Trophoblast cell (in vitro differentiated cells and primary cell): ENCODE data around the gene RAB2B.

Experiments
- DNase-seq, 2 donors: peaks; one replicate each; pipeline ENCODE4 v3.0.0-alpha.2; 2016
- H2AFZ ChIP-seq: 2 replicates; pipeline ENCODE4 v1.6.1; 2013; ENCODE audit warnings: low read length, moderate library complexity, mild to moderate bottlenecking; ENCODE audit not compliant: insufficient read depth, poor library complexity
- H2AK5ac ChIP-seq: 2 replicates; pipeline ENCODE4 v1.6.1; 2013; ENCODE audit warnings: mild to moderate bottlenecking, low read length
- H2BK120ac ChIP-seq: 2 replicates; pipeline ENCODE4 v1.6.1; 2013; ENCODE audit warnings: low read length, mild to moderate bottlenecking, moderate library complexity; ENCODE audit not compliant: insufficient read depth, poor library complexity
- H2BK12ac ChIP-seq: 2 replicates; pipeline ENCODE4 v1.6.1; 2013; ENCODE audit warnings: mild to moderate bottlenecking, low read length, moderate library complexity
- H2BK5ac ChIP-seq: 2 replicates; pipeline ENCODE4 v1.6.1; 2013; ENCODE audit warnings: low read length, low read depth, moderate library complexity, mild to moderate bottlenecking; ENCODE audit not compliant: poor library complexity
- H3K14ac ChIP-seq: 2 replicates; pipeline ENCODE4 v1.6.1; 2013; ENCODE audit warnings: mild to moderate bottlenecking, low read length
- H3K18ac ChIP-seq: 2 replicates; pipeline ENCODE4 v1.6.1; 2013; ENCODE audit warnings: mild to moderate bottlenecking, low read length
- H3K23ac ChIP-seq: 2 replicates; pipeline ENCODE4 v1.6.1; 2013; ENCODE audit warnings: low read length
- H3K27ac ChIP-seq: 2 replicates; pipeline ENCODE4 v1.5.1; 2013; ENCODE audit warnings: low read depth, mild to moderate bottlenecking, inconsistent platforms, low read length, moderate library complexity
- H3K27me3 ChIP-seq: 2 replicates; pipeline ENCODE4 v1.6.1; 2013; ENCODE audit warnings: inconsistent platforms, mild to moderate bottlenecking, low read length, moderate library complexity; ENCODE audit not compliant: insufficient read depth
- H3K36me3 ChIP-seq, 2 experiments: 1 replicate in 1 of 2; 2 replicates in 1 of 2; pipeline ENCODE4 v1.6.1; 2013; ENCODE audit warnings: low read length in 2 of 2, mild to moderate bottlenecking in 2 of 2, moderate library complexity in 1 of 2; ENCODE audit not compliant: insufficient read depth in 2 of 2, control insufficient read depth in 1 of 2
- H3K4ac ChIP-seq: 2 replicates; pipeline ENCODE4 v1.6.1; 2013; ENCODE audit warnings: low read depth, mild to moderate bottlenecking, low read length, moderate library complexity
- H3K4me1 ChIP-seq, 2 experiments: 1 replicate in 1 of 2; 2 replicates in 1 of 2; pipeline ENCODE4 v1.6.1; 2013; ENCODE audit warnings: low read length in 2 of 2, mild to moderate bottlenecking in 2 of 2, moderate library complexity in 1 of 2; ENCODE audit not compliant: insufficient read depth in 2 of 2, control insufficient read depth in 1 of 2
- H3K4me2 ChIP-seq: 2 replicates; pipeline ENCODE4 v1.6.1; 2013; ENCODE audit warnings: inconsistent platforms, mild to moderate bottlenecking, low read length, moderate library complexity
- H3K4me3 ChIP-seq: 2 replicates; pipeline ENCODE4 v1.5.1; 2013; ENCODE audit warnings: mild to moderate bottlenecking, low read depth, low read length, inconsistent platforms
- H3K79me1 ChIP-seq: one replicate; pipeline ENCODE4 v1.6.1; 2013; ENCODE audit warnings: low read length
- H3K79me2 ChIP-seq: 2 replicates; pipeline ENCODE4 v1.6.1; 2013; ENCODE audit warnings: low read length, mild to moderate bottlenecking; ENCODE audit not compliant: control insufficient read depth, insufficient read depth, poor library complexity
- H3K9ac ChIP-seq: 2 replicates; pipeline ENCODE4 v1.6.1; 2013; ENCODE audit warnings: mild to moderate bottlenecking, low read length
- H3K9me3 ChIP-seq: 2 replicates; pipeline ENCODE4 v1.6.1; 2013; ENCODE audit warnings: low read depth, mild to moderate bottlenecking, control low read depth, inconsistent platforms, low read length; ENCODE audit not compliant: insufficient read depth
- H4K12ac ChIP-seq: 2 replicates; pipeline ENCODE4 v1.6.1; 2013; ENCODE audit warnings: low read depth, mild to moderate bottlenecking, low read length, moderate library complexity
- H4K8ac ChIP-seq: 2 replicates; pipeline ENCODE4 v1.6.1; 2013; ENCODE audit warnings: low read depth, mild to moderate bottlenecking, low read length, moderate library complexity
- H4K91ac ChIP-seq: one replicate; pipeline ENCODE4 v1.6.1; 2013; ENCODE audit warnings: low read depth, mild to moderate bottlenecking, low read length, moderate library complexity
- WGBS: extraction: QIAGEN DNeasy Blood & Tissue Kit; methylation state at CpG from one replicate; pipeline ENCODE4 v1.1.7; 2013; ENCODE audit warnings: missing lambda C conversion rate; ENCODE audit not compliant: insufficient read length, insufficient coverage; ENCODE audit errors: extremely low coverage; 5-methylcytosine and 5-hydroxymethylcytosine counted together

Gene RAB2B

GRCh38 chr14:21440859-21441258, 35.9 kb downstream of the RAB2B start:
- Histone ChIP-seq H4K91ac (no peak overlapping the region), H2BK120ac (no peak overlapping the region), H4K12ac (no peak overlapping the region), H2BK5ac (no peak overlapping the region), H3K79me1 (peaks cover 3% of the 10 kb centered on the region), H2AFZ (no peak overlapping the region), H4K8ac (no peak overlapping the region), H3K36me3 (no peaks in the 10 kb centered on the region), H3K9ac (no peak overlapping the region), H3K9me3 (peaks cover 1% of the 10 kb centered on the region), H3K4ac (peak overlapping the region; percentile 13), H2AK5ac (no peak overlapping the region), H3K18ac (no peak overlapping the region), H3K14ac (no peak overlapping the region), H2BK12ac (no peak overlapping the region), H3K23ac (no peak overlapping the region), H3K4me2 (no peak overlapping the region), H3K27me3 (no peaks in the 10 kb centered on the region), H3K79me2 (peaks cover 3% of the 10 kb centered on the region), H3K4me1 (peaks cover 0 to 7% of the 10 kb centered on the region in 2 experiments), H3K4me3 (no peak overlapping the region), H3K27ac (no peak overlapping the region)
- DNase-seq, result no peak

- Histone ChIP-seq H2AK5ac (no peak overlapping the region), H3K4me1 (peaks cover 0 to 7% of the 10 kb centered on the region in 2 experiments), H2BK5ac (no peak overlapping the region), H3K4ac (peak overlapping the region; percentile 72), H2BK120ac (no peak overlapping the region), H3K27ac (peak overlapping the region; percentile 53), H4K12ac (peak overlapping the region; percentile 26), H3K9ac (peak overlapping the region; percentile 87), H3K79me1 (peaks cover 3% of the 10 kb centered on the region), H3K14ac (peak overlapping the region; percentile 41), H3K27me3 (no peaks in the 10 kb centered on the region), H2AFZ (peak overlapping the region; percentile 59), H2BK12ac (no peak overlapping the region), H3K79me2 (peaks cover 3% of the 10 kb centered on the region), H3K36me3 (peaks cover 0 to 1% of the 10 kb centered on the region in 2 experiments), H3K18ac (no peak overlapping the region), H4K91ac (peak overlapping the region; percentile 65), H4K8ac (peak overlapping the region; percentile 86), H3K4me2 (peak overlapping the region; percentile 66), H3K23ac (no peak overlapping the region), H3K4me3 (peak overlapping the region; percentile 95), H3K9me3 (peaks cover 1% of the 10 kb centered on the region)
- WGBS, result no CpG with 5 or more reads among the region's 33 CpGs
- DNase-seq, result peak; percentile 99 to 100
These were observed 39.5 kb downstream of the RAB2B start for GRCh38 chr14:21437063-21437901.

DNA sequence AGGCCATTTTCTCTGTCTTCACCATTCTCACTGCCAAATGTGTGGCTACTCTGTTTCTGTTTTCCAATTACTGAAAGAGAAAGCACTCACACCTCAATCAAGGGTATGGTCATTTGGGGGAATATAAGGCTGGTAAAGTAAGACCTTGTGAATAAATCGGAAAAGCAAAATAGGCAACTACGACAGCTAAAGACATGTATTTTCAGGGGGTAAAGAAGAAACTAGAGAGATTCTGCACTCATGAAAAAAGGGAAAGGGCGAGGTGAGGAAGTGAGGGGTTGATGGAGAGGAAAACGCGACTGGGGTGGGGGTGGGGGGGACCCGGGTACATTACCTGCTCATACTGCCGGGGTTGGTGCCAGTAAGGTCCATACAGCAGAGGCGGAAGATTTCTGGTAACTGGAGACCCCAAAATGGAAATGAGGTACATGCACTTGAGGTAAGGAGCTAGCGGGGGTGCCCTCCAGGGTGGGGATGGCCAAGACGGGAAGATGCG, 40.1 kb downstream of the RAB2B start:
- Histone ChIP-seq H3K27me3 (no peaks in the 10 kb centered on the region), H3K79me2 (peaks cover 3% of the 10 kb centered on the region), H2BK12ac (no peak overlapping the region), H3K9me3 (peaks cover 1% of the 10 kb centered on the region), H3K4ac (peak overlapping the region; percentile 87), H3K23ac (no peak overlapping the region), H4K8ac (peak overlapping the region; percentile 86), H2BK5ac (no peak overlapping the region), H3K4me1 (peaks cover 0 to 7% of the 10 kb centered on the region in 2 experiments), H4K91ac (peak overlapping the region; percentile 65), H4K12ac (no peak overlapping the region), H3K14ac (peak overlapping the region; percentile 41), H3K4me3 (peak overlapping the region; percentile 95), H3K36me3 (peaks cover under 1 to 1% of the 10 kb centered on the region in 2 experiments), H2AFZ (peak overlapping the region; percentile 59), H2AK5ac (no peak overlapping the region), H3K79me1 (peaks cover 3% of the 10 kb centered on the region), H2BK120ac (no peak overlapping the region), H3K4me2 (peak overlapping the region; percentile 66), H3K18ac (no peak overlapping the region), H3K27ac (no peak overlapping the region), H3K9ac (peak overlapping the region; percentile 87)
- no peak for DNase-seq
- no CpG with 5 or more reads among the region's 11 CpGs for WGBS

DNA sequence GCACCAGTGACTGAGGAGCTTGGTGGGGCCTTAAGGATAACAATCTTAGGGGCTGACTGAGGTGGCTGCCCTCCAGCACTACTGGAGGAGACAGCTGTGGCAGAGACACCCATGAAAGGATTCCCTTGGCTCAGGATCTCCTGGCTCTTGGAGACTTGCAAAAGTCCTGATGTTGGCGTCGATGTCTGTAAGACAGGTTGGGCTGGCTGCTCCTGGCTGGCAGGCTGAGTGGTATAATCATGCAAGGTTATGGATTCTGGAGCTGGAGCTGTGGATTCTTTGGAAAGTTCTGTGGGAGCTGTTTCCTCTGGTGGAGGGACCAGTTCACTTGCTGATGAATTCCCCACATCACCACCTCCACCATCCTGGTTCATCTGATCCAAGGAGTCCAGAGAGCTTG, 45.6 kb downstream of the RAB2B start:
- Histone ChIP-seq H3K27ac (no peak overlapping the region), H3K4me1 (no peaks in the 10 kb centered on the region), H2AK5ac (no peak overlapping the region), H4K8ac (no peak overlapping the region), H3K27me3 (no peaks in the 10 kb centered on the region), H2BK12ac (no peak overlapping the region), H3K14ac (no peak overlapping the region), H3K36me3 (peaks cover 32 to 41% of the 10 kb centered on the region in 2 experiments), H4K12ac (no peak overlapping the region), H3K23ac (no peak overlapping the region), H3K4ac (peak overlapping the region; percentile 30), H2AFZ (no peak overlapping the region), H2BK120ac (no peak overlapping the region), H3K9me3 (peaks cover 4% of the 10 kb centered on the region), H3K4me2 (no peak overlapping the region), H3K79me1 (no peaks in the 10 kb centered on the region), H3K9ac (no peak overlapping the region), H3K18ac (no peak overlapping the region), H2BK5ac (no peak overlapping the region), H3K4me3 (no peak overlapping the region), H4K91ac (no peak overlapping the region), H3K79me2 (no peaks in the 10 kb centered on the region)
- WGBS, result no CpG with 5 or more reads among the region's 2 CpGs
- DNase-seq, result no peak
